Testis (tissue), 2 donors: ENCODE data around the gene CD96.

ENCODE experiments used
- CTCF ChIP-seq, 3 experiments: fragments of 450-650 bp in 2 of 3; fragments of 200-600 bp in 1 of 3; sonication (generic) in 1 of 3; IDR thresholded peaks; one replicate each; pipeline ENCODE4 v1.5.1; 2016 to 2019; ENCODE audit warnings: antibody characterized with exemption in 3 of 3, mild to moderate bottlenecking in 2 of 3, moderate library complexity in 1 of 3
- POLR2A ChIP-seq: fragments of 450-650 bp; IDR thresholded peaks from one replicate; pipeline ENCODE4 v1.6.1; 2017; ENCODE audit warnings: antibody characterized with exemption, mild to moderate bottlenecking, moderate library complexity

- TF ChIP-seq CTCF (IDR thresholded peaks at IDR 0.05) (no peak), POLR2A (no peak)
Measured at GRCh38 chr3:111509308-111509707, 32.7 kb upstream of the CD96 start.
